Spleen (tissue), 7 donors: ENCODE results near the gene TAF15.

Experiments
- CTCF ChIP-seq, 11 experiments: fragments of 200-600 bp in 7 of 11; fragments of 450-650 bp in 4 of 11; sonication (generic) in 4 of 11; IDR thresholded peaks in 8 of 11; conservative IDR thresholded peaks in 3 of 11; 1 replicate in 7 of 11; 2 replicates in 4 of 11; pipeline versions ENCODE4 v1.4.0 to v1.8.0; 2016 to 2021; ENCODE audit warnings: antibody characterized with exemption in 11 of 11, inconsistent platforms in 4 of 11, mild to moderate bottlenecking in 1 of 11
- POLR2AphosphoS5 ChIP-seq, 3 donors: sonication (generic); formaldehyde crosslinking; IDR thresholded peaks; one replicate each; pipeline ENCODE4 v1.5.1; 2017; ENCODE audit warnings: antibody characterized with exemption in 3 of 3
- donor health status: DM: no; HTN: no; CAD: no; lungs with moderate emphysema.
- donor health status: DM: no; HTN: no; CAD: no.
- donor health status: DM: no; HTN: no; CAD: no.

- TF ChIP-seq CTCF (IDR thresholded peaks at IDR 0.05 in 8 of 11, conservative IDR thresholded peaks at IDR 0.05 in 3 of 11) (no peak), POLR2AphosphoS5 (IDR thresholded peaks at IDR 0.05) (no peak)
Measured at GRCh38 chr17:35819455-35819854, 10.2 kb downstream of the TAF15 start.
